Stimulated activated CD4-positive, alpha-beta T cell treated with anti-CD3 and anti-CD28 coated beads, TNF-alpha, amount 100 ng/mL, for 4 hours (primary cell): ENCODE measurements around the gene SEC24B.

Source experiments
- DNase-seq, 3 experiments: peaks; one replicate each; pipeline ENCODE4 v3.0.0-alpha.2; 2020; ENCODE audit warnings: low read depth in 3 of 3

SEC24B gene

DNA sequence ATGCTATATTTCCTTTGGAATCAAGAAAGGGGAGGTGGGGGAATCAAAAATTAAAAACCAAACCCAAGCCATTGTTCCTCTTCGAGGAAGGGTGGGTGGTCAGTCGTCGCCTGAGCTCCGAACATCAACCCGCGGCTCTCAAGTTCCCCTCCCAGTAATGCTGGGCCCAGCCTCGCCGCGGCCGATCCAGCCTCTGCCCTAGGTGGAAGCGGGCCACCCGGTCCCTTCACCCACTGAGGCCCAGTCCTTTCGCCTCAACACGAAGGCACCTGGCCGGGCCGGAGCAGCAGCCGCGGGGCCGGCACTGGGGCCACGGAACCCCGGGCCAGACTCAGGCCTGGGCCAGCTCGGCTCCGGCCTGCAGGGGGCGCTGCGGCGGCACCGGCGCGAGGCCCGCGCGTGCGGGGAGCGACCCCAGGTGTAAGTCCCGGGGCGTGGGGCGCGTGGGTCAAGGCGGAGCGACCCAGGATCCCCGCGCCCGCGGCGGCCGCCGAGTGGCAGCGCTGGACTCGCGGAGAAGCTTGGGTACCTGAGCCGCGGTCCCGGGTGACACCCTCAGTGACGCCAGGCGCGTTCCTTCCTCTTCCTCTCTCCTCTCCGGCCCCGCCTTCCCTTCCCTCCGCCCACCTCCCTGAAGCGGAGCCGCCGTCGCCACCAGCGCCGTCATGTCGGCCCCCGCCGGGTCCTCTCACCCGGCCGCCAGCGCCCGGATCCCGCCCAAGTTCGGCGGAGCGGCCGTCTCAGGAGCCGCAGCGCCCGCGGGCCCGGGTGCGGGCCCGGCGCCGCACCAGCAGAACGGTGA, at the start of gene SEC24B:
SEC24B (plus strand) TSS at position 611 of the 802 bp plus-strand sequence; CDS start at position 666, 55 bp downstream.
- peak; percentile 75 to 90 (median 78) for DNase-seq

DNA sequence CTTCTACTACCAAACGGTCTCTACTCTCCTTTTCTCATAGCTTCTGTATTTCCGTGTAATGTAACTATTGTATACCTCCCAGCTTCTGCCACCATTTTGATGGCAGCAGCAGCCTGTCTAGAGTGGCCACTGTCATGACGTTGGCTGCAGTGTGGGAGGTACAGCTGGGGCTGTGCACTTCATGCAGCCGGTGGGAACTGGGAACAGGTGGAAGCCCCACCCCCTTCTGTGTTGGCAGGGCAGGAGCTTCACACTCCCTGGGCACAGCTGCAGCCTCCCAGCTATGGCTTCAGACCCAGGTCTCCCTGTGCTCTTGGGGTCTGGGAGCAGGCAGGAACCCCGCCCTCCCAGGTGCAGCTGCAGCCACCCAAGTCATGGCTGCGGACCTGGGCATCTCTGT, 49.8 kb upstream of the SEC24B start:
- DNase-seq: no peak

DNA sequence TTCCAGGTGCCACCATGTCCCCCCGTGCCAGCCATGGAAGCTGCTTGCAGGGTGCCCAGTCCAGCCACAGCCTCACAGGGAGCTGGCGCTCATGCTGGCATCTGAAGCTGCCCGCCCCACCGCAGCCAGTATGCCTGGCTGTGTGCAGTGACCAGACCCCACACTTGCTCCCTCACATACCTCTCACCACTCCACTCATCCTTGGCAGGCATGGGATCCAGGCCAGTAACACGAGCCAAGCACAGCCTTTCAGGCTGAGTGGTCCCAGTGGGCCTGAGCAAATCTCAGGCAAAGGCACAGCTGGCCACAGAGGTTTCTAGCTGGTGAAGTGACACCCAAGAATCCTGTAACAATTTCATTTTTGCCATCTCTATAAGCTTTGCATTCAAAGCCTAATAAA, 48.4 kb upstream of the SEC24B start:
- DNase-seq: no peak

DNA sequence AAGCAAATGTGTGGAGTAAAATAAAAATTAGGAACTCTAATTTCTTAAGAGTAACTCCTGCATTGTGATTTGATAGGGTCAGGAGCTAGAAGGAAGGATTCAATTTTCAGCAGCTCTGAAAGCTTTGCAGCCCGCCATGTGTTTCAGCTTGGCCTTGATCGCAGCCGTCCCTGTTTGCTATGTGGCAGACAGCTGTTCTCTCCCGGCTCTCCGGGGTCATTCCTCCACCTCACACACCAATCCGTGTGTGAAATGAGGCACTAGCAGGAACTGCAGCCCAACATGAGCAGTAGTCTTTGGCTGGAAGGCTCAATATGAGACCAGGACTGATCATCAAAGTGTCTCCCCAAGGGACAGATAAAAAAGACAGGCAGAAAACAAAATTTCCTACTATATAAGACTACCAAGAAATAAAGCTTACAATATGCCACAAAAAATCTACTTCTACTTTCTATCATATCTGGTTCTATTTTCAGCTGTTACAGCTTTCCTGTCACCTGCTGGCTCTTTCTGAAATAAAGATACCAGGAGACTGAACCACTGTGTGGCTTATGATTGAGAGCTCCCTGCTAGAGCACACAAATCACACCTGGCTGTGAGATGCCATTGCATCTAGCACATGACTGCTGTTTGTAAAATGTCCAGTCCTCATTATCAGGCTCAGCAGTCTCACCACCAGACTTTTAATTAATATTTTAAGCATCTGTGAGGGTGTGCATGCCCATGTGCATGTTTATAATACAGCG, 44.1 kb upstream of the SEC24B start:
- DNase-seq: no peak

DNA sequence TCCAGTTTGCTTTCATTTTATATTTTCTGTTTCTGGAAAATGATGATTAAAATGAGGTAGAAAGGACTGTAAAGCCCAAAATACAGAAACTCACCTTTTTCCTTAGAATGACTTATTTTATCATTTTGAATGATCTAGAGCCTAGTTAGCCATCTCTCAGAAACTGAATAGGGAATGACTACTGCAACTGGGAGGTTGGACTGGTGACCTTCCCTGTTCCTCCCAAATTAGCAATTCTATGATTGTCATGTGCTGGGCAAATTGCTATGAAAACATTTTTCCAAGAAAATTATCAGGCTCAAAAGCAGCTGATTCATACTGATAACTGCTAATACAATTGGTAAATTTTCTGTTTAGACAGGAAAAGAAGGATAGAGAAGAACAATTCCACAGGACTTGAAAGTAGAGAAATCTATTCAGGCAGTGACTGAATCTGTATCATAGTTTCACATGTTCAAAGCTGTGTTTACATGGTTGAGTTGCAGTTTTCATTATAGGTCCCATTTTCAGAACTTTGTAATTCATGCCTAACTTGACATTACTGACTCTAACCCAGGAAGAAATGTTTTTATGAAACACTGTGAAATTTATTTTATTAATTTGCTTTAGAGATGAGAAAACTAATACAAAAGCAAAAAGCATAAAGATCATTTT, 43.4 kb upstream of the SEC24B start:
- no peak for DNase-seq

DNA sequence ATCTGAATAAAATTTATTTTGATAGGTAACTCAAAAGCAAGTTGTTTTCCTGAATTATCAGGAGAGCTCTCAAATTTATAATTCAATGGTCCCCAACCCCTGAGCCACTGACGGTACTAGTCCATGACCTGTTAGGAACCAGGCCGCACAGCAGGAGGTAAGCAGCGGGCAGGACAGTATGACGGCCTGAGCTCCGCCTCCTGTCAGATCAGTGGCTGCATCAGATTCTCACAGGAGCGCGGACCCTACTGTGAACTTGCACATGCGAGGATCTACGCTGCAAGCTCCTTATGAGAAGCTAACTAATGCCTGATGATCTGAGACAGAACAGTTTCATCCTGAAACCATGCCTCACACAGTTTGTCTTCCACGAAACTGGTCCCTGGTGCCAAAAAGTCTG, 37.9 kb upstream of the SEC24B start:
- no peak for DNase-seq

DNA sequence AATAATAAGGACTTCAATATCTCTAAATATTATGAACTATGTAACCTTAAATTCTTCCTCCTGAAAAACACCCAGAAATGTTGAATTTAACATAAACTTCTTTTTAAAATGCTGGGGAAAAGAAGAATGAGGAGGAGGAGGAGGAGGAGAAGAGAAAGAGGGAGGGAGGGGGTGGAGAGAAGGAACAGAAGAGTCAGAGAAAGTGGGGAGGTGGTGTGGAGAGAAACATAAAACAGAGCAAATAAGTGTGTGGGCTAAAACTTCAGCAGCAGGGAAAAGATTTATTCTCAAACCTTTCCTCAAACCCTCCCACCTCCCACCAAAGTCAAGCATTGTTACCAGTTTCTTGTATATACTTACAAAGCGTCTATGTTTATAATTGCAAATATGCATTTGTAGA, 34.7 kb upstream of the SEC24B start:
- no peak for DNase-seq

DNA sequence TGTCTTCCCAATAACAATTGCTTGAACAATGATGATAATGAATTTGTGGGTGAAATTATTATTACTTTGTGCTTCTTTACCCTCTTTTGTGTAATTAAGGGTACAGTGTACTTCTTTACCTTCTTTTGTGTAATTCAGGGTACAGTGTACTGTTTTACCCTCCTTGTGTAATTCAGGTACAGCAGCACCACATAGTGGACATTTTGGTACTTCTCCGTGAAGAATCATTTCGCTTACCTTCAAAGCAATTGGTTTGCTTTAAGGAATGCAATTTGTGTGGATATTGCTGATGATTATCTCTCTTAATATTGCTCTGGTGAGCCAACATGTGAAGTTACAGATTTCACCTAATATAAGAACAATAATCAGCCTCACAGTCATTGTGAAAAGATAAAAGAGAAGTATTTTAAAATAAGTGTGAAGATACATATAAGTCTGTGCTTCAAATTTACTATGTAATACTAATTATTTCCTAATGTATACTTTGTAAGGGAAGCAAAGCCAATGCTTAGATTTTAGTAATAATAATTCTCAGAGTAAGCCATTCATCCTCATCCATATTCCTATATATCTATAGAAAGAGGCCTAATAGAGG, 27.2 kb upstream of the SEC24B start:
- no peak for DNase-seq

DNA sequence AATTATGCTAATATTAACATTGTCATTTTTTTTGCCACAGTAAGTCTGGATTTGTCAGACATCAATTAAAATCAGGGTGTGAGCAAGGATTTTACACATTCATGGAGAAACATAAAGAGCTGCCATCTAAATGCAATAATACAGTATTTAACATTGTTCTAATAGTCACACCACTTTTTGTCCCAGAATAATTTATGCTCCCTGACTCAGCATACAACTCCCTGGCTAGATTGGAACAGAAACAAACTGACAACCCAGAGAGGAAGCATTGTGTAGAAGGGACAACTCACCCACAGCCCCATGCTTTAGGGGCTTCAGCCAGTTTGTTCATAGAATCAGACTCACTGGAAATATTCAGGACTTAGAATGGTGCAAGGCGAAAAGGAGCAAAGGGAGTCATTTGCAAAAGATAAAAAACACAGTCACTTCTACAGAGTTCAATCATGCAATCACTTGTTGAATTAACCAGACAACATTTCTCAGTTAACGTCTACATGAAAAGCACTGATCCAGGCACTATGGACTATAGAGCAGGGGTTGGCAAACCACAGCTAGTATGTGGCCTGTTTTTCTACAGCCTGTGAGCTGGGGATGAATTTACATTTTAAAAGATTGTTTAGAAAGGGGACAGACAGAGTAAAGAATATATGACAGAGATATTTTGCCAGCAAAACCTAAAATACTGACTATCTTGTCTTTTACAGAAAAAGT, 26.4 kb upstream of the SEC24B start:
- DNase-seq: no peak

DNA sequence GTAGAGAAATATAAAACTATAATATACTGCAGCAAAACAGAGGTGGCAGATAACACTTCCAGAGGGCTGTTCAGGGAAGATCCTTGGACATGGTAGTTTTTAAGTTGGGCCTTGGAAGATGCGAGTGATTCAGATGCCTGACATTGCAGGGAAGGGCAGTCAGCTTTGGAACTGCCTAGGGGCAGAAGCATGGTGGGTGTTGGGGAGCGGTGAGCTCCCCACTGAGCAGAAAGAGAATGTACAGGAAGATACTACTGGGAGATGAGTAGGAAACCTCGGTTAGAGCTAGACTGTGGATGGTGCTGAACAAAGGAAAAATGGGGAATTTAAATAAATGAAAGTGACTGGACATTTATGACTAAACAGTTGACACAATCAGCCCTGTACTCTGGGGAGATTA, 24.9 kb upstream of the SEC24B start:
- no peak for DNase-seq

DNA sequence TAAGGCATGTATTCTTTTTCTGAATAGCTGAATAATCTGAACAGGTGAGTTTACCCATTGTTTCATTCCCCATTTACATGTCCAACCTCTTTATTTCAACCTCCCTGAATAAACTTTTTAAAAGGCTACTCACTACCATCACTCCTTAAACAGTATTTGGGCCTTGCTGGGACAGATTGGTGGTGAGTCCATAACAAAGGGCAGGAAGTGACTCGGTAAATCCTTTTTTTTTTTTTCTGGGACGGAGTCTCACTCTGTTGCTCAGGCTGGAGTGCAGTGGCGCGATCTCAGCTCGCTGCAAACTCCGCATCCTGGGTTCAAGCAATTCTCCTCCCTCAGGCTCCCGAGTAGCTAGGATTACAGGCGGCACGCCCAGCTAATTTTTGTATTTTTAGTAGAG, 23.4 kb upstream of the SEC24B start:
- DNase-seq: no peak

DNA sequence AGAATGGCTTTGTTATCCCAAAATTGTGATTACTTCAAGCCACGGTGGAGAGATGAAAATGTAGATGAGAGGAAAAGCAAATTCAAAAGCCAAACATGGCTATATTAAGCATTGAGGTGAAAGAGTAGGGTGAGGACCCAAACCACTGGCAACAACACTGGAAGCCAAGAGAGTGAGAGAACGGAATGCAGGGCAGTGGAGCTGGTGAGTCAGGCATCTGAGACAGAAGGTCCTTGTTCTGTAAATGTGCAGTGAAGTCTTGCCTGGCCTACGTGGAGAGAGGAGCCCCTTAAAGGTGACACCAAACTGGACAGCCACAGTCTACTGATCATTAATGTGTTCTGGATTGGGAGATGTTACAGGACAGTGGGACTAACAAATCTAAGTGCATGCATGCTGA, 22.8 kb upstream of the SEC24B start:
- no peak for DNase-seq

DNA sequence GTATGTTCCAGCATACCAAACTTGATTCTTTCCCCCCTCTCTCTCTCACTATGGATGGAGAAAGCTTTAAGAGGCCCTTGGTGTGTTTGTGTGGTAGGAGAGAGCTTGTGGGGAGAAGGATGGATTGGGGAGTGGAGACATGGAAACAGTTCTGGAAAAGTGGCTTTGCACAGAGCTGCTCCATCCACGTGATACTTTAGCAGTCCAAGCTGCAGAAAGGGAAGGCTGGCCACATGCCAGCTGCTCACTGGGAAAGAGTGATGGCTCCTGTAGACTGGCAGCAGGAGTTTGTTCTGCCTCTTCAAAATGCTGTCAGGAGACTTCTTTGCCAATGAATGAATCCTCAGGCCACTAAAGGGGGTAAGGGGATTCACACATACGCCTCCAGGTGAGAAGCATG, 21.7 kb upstream of the SEC24B start:
- no peak for DNase-seq

DNA sequence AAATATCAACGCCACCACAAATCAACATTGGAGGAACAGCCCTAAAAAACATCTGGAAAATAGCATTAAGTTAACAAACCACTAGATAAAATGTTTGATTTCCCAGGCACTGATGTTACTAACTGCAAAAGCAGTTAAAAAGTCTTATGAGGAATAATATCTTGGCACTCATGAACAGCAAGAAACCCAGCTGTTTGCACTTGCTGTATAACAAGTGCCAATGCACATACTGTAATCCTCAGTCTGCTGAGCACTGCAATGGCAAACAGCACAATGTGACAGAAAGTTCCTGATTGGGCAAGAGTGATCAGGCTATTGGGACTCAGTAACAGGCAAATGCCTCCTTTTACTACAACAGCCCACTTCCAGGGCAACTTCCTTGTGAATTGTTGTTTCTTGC, 20.8 kb upstream of the SEC24B start:
- no peak for DNase-seq

DNA sequence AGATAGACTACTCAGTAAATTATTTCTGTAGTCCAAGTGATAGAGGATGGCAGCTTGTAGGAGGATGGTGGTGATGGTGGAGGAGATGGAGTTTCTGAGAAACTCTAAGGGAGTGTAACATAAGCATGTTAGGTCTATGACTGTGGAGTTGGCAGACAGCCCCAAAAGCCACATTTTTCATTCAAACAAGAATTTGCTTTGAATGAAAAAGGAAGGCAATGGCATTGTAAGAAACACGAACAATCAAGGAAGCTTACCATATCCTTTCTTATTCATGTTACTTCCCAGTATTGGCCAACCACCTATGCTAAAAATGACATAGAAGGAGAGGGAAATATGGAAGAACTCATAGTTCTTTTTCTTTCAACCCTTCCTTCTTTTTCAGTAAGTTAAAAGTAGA, 18.7 kb upstream of the SEC24B start:
- DNase-seq: no peak

DNA sequence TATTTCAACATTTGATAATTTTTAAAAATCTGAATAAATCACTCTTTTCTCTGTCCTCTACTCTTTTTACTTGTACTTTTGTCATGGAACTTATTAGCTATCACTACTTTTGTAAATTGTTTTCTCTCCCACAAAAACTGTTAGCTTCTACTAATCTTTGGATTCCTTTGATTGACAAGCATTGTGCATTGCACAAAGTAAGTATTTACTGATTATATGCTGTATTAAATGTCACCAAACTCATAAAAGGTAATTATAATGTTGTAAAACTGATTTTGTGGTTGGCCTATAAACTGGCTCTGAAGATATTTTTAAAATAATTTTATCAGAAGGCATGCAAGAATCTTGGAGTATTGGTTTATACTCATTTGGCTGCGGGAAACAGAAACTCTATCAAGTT, 15.0 kb upstream of the SEC24B start:
- DNase-seq: no peak

DNA sequence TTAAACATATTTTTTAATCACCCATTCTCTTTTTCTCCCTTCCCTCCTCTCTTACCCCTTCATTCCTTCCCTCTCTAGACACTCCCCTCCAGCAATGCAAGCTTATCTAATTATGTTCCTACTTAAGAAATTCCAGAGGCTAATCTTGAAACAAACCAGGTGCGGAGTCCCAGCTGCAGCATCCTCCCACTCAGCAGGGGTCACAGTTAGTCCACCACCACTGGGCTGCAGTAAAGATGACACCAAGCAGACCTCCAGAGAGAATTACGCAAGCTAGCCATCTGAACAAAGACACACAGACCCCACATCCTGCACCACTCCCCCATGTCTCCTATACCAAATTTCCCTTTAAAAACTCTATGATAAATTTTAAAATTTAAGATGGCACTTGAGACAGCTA, 13.9 kb upstream of the SEC24B start:
- DNase-seq: no peak

DNA sequence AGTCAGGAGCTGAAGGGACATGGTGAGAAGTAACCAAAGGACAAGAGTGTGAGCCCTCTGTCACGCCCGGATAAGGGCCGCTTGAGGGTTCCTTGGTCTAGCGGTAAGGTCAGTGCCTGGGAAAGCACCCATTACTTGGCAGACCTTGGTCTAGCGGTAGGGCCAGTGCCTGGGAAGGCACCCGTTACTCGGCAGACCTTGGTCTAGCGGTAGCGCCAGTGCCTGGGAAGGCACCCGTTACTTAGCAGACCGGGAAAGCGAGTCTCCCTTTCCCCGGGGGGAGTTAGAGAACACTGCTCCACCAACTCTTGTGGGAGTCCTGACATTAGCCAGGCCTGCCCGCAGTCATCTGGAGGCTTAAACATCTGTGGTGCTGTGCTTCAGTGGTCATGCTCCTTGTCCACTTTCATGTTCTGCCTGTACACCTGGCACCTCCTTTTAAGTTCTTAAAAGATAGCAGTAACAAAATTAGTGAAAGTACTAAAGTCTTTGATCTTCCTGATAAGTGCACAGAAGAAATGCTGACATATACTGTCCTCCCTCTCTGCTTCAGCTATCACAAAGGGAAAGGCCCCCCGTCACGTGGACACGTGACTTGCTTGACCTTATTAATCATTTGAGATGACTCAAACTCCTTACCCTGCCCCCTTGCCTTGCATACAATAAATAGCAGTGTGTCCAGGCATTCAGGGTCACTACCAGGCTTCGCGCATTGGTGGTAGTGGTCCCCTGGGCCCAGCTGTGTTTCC, 9.3 kb upstream of the SEC24B start:
- no peak for DNase-seq

DNA sequence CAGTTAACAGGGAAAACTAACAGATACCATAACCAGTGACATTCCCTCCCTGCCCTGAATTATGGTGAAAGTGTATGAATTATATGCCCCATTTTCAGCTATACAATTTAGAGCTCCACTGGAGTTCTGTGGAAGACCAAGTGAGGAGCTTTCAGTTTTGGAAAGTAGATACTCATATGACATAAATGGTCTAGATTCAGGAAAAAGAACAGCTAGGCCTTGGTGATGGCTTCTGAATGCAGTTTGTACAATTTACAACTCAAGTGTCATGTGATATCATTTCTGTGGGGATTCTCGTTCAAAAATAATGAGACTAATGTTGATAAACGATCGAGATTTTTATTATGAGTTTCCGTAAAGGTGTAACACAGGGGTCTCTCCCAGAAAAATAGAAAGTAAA, 8.2 kb upstream of the SEC24B start:
- DNase-seq: no peak

DNA sequence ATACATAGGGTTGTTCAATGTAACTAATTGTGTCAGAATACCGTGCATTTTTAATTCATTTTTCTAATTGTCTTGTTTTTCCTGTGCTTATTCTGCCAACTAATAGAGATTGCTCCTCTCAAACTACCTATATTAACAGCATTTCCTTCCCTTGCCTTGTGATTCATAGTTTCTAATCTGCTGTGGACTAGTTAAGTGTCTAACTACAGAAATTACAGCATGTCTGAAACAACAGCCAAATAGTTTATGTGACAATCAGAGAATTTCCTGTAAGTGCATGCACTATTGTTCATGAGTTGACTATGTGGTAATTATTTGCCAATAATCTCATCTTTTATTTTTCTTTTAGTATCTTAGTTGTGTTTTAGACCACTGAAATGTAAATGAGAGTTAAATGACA, 4.1 kb upstream of the SEC24B start:
- no peak for DNase-seq

DNA sequence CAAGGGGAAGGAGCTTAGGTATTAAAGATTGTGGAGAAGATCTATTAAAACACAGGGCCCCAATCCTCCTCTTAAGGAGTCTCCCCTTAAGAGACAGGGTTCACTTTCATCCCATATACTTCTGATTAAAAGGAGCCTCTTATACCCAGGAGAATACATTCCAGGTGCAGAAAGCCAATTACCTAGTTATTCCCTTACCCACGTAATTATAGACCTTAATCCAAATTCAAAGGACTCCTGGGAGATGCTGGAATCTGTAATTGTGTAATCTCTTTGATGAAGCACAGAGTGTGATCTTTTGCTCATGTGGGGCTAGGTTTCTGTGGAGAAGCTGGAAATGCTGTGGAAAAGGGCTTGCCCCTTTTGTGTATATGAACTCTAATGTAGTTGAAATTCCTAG, 1.4 kb upstream of the SEC24B start:
- DNase-seq: no peak
